Activated T-cell treated with anti-CD3 and anti-CD28 coated beads, Interleukin-2, amount 50 U/mL, for 1 hour (primary cell): ENCODE measurements around the gene HMX2.

ENCODE experiments used
- DNase-seq: peaks from one replicate; pipeline ENCODE4 v3.0.0-alpha.2; 2020

The HMX2 gene, protein sequence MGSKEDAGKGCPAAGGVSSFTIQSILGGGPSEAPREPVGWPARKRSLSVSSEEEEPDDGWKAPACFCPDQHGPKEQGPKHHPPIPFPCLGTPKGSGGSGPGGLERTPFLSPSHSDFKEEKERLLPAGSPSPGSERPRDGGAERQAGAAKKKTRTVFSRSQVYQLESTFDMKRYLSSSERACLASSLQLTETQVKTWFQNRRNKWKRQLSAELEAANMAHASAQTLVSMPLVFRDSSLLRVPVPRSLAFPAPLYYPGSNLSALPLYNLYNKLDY

DNA sequence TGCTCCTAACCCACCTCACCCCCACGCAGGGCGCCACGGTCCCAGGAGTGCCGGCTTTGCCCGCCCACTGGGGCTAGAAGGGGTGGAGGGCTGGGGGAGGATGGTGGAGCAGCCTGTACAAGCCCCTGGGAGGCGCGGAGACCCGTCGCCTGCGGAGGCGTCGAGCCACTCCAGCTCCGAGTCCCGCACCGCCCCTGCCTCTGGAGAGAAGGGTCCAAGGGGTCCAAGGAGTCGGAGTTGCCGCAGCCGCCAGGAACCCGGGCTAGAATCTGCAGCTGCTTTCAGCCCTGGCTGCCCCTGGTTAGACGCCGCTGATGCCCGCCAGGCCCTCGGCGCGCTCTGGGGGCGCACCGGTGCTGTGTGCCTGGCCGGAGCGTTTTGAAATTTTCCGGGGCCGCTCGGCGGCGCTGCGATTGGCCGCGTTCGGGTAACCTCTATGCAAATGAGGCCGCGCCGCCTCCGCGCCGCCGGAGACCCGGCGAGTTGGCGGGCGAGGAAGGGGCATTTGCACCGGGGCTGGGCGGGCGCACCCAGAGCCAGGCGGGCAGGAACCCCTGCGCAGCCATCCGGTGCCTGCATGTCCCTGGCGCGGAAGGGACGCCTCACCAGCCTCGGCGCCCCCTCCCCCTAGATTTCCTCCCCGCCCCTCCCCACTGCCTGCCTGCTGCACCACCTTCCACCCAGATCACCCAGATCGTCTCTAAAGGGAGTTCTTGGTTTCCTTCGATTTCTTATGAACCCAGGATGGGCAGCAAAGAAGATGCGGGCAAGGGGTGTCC, at the start of gene HMX2:
Gene HMX2, plus strand, starts transcription at position 502 of the 779 bp plus-strand sequence. Its CDS starts 243 bp downstream, at position 745.
- DNase-seq = peak; percentile 57

DNA sequence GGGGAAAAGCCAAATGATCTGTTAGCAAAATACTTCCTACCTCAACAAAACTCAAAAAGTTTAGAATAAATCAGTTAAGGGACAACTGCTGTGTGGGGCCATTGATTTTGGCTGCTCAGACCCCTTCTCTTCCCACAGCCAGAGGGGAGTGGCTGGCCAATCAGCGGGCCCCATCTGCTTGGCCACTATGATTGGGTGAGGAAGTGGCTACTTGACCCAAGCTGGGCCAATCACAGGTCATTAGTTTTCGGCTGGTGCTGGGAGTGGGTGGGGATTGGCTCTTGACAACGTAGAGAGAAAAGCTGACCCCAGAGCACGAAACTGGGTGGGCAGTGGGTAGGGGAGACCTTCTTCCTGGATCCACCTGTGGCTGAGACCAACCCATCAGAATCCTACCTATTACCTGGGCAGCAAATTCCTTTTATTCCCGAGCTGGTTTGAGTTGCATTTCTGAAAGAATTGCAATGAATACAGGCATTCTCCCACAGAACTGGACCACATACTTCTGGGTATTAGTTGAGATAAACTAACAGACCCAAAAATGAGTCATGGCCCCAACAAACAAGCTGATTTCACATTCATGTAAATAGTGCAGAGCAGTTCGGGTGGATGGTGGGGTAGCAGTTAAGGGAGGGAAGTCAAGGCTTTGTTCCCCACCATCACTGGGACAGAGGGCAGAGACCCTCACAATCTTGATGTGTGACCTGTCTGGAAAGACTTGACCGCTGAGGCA, 47.7 kb upstream of the HMX2 start:
- no peak for DNase-seq

DNA sequence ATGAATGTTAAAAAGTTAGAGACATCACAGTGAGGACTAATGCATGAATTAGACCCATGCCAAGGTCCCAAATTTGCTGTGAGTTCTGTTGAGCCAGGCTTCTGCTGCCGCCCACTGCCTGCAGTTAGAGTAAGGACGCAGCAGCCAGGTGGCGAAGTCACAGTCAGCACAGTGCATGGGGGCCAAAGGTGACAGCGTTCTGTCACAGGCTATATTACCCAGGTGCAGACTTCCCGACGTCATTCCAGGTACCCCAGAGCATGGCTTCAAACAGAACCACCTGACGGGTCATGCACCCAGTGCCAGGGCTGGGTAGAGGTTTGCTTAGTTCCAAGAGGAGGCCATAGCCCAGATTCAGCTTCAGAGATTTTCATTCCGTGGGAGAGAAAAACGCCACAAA, 46.1 kb upstream of the HMX2 start:
- DNase-seq = no peak

DNA sequence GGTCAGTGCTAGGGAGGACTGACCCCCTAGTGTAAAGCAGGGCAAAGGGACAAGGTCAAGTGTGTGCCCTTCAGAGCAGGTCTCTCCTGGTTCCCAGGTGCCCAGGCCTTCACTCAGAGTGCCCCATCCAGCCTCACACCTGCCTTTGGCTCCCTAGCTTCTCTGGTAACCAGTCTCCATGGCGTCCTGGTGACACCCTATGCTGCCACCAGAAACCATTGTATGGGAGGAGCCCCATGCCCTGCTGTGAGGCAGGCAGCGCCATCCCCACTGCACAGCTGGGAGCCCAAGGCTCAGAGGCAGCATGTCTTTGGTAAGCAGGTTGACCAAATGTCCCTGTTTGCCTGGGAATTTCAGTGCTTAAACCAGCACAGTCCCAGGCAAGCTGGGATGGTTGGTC, 45.3 kb upstream of the HMX2 start:
- no peak for DNase-seq

DNA sequence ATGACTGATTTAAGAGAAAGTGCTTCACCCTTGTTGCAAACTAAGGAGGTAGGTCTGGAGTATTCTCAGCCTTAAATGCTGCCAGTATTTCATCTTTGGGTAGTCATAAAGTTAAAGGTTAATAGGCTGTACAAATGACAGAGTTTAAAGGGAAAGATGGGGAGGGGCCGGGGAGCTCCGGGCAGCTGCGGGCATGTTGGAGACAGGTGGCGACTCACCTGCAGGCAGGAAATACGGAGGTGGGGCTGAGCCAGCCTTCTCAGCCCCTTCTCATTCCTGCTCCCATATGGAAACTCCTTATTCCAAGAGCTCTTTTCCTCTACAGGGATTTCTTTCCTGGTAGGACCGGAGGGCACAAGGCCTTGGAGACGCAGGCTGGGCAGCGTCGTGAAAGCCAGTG, 44.0 kb upstream of the HMX2 start:
- no peak for DNase-seq

DNA sequence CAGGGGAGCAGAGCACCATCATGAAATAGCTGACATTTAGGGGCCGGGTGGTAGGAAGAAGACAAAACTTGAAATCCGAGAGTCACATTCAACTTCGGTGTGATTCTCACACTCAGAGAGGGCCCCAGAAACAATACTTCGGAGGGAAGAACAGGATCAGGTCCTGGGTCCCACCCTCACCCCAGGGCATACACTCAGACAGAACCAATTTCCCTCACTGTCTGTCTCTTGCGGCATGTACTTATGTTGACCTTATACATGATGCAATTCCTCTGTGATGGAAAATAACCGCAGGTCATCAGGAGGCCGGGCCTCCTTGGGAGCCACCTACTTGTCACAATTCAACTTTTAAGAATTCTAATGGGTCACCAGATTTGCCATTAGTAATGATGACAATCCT, 38.5 kb upstream of the HMX2 start:
- DNase-seq = no peak

DNA sequence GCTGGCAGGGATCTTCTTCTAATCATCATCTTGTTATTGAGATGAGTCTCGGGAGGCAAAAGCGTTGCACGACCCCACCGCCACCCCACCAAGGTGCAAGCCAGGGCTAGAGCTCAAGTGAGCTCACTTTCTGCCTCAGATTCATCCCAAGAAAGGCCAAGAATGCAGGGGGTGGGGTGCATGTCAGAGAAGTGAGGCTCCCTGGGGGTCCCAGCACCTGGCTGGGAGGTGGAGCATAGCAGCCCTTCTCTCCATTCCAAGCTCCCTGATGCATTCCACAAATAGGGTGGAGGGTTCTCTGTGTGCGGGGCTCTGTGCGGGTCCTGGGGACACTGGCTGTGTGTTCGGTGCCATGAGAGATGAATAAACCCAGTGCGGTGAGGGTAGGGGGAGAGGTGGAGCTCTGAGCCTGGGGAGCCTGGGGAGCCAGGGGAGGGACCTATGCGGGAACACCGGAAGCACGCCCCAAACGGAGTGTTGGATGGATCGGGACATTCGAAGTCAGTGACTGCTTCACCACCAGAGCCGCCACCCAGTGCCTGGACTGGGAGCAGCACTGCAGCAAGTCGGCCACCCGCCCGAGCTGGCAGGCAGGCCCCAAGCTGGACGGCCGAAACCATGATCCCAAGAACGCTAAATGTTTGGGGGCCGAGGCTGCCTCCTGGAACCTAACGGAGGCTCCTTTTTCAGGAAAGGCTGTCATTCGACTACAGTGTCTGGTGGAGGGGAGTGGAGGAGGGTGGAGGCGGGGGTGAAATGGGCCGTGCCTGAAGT, 30.1 kb upstream of the HMX2 start:
- DNase-seq = no peak

DNA sequence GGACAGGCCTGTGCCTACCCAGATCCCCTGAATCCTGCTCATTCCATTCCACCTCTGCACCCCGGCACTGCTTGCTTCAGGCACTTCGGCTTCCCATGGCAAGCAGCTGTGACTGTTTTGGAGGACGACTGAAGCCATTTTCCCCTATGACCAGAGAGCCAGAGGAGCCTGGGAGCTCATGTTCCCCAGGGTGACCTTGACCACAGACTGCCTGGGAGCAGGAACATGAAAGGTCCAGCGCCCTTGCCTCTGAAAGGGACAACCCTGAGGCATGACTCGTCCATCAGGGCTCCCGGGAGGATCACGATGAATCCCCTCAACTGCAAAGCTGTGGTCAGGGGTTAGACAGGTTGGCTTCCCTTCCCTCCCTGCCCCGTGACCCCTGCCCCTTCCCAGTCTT, 28.9 kb upstream of the HMX2 start:
- no peak for DNase-seq

DNA sequence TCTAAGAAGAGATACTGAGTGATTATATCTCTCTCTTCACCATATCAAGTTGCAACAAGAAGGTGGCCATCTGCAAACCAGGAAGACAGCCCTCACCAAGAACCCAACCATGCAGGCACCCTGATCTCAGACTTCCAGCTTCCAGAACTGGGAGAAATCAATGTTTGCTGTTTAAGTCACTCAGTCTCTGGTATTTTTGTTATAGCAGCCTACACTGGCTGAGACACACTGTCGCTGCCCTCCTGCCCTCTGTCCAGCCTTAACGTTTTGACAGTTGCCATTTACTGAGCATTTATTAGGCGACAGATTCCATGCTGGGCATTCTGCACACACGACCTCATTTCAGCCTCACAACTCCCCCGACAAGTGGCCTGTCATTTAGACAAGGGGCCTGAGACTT, 21.7 kb upstream of the HMX2 start:
- no peak for DNase-seq

DNA sequence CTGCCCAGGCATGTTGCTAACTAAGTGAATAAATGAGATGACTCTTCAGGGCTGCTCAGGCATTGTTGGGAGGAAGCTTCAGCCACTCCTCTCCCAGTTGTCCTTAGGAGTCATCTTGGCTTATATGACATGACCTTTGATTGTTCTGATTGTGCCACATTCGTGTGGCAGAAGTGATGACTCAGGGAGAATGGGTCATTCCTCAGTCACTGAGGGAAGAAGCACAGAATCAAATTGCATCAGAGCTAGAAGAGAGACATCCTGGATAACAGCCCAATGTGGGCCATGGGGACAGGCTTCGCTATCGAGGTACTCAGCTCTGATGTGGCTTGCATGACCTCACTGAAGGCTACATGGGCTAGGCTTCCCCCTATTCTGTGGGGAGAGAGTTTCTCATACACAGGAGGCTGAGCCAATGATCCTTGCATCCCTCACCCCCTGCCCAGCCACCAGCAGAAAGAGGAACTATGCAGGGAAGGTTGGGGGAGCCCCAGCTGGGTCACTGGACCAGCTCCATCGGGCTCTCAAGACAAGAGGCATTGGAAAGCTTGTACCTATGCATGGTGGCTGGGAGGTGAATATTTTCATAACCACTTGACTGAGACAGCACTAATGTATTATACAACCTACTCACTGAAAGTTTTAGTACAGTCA, 18.2 kb upstream of the HMX2 start:
- DNase-seq = no peak

DNA sequence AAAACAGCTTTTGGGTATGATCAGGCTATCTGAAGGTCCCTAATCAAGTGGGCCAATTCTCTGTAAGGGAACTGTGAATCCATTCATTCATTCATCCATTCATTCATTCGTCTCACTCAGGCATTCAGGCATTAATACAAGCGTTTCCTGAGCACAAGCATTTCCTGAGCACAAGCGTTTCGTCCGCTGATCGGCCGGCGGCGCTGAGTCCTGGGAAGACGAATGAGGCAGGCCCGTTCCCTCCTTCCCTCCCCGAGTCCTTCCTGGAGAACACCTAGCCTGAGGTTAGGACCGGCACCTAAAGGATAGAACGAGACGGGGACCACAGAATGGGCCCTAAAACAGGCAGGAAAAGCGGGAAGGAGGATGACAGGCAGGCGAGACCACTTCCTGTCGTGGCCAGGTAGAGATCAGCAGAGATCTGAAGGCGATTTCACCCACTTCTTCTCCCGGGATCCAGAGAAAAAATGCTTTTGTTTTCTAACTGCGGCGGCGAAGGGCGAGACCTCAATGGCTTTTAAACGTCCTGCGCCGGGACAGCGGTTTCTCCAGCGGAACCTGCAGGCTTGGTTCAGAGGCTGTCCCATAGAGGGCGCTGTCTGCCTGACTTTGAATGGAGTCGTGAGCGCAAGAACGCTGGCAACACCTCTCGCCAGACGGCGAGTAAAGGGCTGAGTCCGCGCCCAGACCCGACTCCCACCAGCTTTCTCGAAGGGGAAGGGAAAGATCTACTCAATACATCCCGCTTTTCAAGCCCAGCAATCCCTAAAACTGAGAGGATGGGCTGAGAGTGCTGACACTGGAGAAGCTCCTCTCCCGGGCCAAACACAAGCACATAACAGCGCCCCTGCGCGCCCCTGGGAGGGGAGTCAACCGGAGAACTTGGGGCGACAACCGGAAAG, 15.1 kb upstream of the HMX2 start:
- peak; percentile 85 for DNase-seq

DNA sequence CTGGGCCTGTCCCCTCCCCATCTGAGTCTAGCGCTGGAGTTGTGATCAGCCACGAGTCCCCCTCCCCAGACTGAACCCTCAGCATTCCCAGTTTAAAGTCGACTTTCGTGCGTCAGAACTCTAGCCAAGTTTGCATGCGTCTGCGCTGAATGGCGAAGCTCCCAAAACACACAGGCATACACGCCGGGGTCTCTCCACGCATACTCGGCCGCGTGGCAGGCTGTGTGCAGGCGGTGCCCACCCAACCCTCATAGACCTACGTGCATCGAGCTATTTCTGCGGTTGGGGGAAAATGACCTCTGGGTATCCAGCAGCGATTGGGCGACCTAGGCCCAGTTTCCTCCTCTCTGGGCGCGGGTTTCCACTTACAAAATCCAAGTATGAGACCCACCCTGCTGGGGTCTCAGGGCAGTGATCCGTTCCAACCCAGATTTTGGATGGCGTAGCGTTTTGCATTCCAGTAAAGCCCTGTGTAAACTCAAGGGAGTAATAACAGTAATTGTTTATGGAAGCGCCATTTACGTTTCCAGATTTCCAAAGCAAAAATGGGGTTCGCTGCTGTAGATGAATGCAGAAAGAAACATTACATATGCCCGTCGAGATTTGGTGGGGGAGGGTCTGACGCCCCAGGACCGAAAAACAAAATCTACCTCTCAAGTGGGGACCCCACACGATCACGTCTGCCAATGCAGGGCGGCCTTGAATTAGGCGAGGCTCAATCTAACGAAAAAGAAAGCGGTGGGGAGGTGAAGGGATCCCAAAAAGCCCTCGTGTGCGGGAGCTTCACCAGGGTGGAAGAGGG, 14.2 kb upstream of the HMX2 start:
- no peak for DNase-seq

DNA sequence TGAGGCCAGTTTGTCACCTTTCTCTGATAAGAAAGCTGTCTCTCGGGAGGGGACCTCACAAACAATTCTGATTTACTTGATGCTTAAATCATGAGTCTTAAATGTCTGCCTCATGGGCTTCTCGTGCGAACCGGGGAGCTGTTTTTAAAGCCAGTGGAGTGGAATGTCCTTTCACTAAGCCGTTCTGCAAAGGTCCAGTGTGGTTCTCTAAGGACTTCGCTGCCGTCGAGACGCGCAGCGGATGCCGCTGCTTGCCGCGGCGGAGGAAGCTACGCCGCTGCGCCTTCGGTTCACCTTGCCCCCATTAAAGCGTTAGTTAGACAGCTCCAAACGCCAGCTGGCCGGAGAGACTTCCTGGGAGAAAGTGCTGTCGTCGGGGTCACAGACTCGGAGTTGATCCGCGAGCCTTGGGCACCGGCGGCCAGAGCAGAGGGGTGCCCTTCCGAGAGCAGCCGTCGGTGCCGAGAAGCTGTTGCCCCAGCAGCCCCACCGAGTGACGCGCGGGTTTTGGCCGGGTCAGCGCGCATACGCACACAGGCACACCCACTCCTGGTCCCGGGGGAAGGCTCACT, 13.5 kb upstream of the HMX2 start:
- no peak for DNase-seq

DNA sequence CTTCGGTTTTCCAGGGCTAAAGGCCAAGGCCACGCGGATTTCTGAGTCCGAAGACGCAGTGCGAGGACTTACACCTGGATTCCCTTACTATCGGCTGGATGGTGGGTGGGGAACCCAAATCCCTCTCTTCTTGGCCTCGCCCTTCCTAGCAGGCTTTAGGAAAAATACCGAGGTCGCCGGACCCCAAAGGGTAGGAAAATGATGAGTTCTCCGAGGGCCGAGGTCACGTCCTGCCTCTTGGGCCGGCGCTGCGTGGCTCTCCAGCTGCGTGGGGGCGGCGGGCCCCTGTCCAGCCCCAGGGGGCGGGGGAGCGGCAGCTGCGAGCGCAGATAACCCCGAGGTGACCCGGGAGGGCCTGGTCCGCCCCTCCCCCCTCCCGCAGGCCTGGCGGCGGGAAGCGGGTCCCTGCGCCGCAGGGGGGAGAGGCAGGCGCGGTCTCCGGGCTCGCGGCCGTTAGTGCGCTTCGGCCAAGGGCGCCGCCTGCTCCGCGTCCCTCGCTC, 13.0 kb upstream of the HMX2 start:
- DNase-seq = no peak

DNA sequence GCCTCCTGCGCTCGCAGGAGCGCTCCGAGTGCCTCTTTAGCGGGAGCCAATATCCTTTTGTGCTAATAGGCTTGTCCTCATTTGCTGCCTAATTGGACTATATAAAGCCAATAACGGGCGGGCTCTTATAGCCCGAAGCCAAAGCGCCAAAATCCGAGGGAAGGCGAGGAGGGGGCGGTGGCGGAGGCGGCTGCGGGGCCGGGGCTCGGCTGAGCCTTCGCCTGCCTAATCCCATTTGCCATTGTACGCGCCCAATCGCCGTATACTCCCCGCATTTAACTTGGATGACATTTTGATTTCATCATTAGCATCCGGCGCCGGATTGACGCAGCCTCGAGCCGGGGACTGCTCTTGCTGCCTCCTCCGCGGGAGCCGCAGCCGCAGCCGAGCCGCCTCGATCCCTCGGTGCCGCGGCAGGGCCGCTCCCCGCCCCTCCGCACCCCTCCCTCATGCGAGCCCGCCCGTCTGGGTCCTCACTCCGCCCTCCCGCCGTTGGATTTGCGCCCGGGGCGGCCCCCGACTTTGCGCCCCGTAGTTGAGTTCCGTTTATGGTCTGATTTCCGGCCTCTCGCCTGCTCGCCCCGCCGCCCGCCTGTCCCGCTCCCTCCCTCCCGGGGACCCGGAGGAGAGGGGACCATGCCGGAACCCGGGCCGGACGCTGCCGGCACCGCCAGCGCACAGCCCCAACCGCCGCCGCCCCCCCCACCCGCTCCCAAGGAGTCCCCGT, 12.4 kb upstream of the HMX2 start, which contains the start of gene HMX3:
Gene HMX3, plus strand, starts transcription at position 556 of the 727 bp plus-strand sequence. Its CDS starts 81 bp downstream, at position 637.
- peak; percentile 61 for DNase-seq

DNA sequence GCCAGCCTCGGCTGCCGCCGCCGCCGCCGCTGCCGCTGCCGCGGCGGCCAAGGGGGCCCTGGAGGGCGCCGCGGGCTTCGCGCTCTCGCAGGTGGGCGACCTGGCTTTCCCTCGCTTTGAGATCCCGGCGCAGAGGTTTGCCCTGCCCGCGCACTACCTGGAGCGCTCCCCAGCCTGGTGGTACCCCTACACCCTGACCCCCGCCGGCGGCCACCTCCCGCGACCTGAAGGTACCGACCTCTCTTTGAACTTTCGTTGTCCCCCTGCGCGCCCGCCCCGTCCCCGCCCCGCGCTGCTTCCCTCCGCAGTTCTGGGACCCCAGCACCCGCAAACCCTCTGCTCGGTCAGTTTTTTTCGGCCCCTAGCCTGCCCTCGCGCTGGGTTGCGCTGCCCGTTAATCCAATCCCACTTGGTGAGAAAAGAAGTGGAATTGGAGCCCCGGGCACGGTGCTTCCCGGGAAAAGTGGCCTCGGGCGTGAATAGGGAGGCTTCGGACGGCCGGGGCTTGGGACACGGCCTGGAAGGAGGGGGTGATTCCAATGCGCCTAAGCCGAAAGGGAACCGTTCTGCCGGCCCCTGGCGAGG, 11.6 kb upstream of the HMX2 start:
- no peak for DNase-seq

DNA sequence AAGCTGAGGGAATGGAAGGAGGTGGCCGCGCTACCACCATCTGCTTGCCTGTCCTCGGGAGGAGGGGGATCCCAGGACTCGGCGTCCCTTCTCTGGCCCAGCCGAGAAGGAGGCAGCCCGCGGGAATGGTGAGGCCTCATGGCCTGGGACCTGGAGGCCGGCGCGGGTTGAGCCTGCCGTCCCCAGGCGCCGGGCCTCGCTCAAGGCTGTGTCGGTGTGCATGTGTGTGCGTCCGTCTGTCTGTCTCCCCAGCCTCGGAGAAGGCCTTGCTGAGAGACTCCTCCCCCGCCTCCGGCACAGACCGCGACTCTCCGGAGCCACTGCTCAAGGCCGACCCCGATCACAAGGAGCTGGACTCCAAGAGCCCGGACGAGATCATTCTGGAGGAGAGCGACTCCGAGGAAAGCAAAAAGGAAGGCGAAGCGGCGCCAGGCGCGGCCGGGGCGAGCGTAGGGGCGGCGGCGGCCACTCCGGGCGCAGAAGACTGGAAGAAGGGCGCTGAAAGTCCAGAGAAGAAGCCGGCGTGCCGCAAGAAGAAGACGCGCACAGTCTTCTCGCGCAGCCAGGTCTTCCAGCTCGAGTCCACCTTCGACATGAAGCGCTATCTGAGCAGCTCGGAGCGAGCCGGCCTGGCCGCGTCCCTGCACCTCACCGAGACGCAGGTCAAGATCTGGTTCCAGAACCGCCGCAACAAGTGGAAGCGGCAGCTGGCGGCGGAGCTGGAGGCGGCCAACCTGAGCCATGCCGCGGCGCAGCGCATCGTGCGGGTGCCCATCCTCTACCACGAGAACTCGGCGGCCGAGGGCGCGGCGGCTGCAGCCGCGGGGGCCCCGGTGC, 10.9 kb upstream of the HMX2 start:
- peak; percentile 47 for DNase-seq

DNA sequence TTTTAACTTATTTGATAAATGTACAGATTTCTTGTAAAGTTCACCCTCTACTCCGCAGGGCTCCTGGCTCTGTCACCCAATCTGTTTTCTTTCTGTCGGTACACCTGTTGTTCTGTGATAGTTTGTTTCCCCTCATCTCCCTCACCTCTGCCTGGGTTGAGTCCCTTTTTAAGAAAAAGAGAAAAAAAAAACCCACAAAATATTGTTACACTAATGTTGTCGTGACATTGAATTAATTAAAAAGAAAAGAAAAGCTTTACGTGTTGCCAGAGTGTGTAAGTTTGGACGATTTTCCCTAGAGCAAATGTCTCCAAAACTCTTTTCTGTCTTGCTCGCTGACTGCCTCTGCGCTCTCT, 8.8 kb upstream of the HMX2 start:
- DNase-seq = no peak
